Neutrophil (primary cell): Measurements from ENCODE around the gene FSD1.

Experiments
- H3K27ac ChIP-seq: fragments of 200-600 bp; sonication (generic); 2 replicates; pipeline ENCODE4 v1.5.1; 2016; ENCODE audit warnings: mild to moderate bottlenecking, moderate library complexity
- H3K27me3 ChIP-seq: fragments of 200-600 bp; sonication (generic); 2 replicates; pipeline ENCODE4 v1.6.0; 2016; ENCODE audit warnings: mild to moderate bottlenecking
- H3K36me3 ChIP-seq: fragments of 200-600 bp; sonication (generic); 2 replicates; pipeline ENCODE4 v1.5.1; 2017
- H3K4me1 ChIP-seq, 2 experiments: fragments of 200-600 bp in 1 of 2; sonication (generic) in 1 of 2; 1 replicate in 1 of 2; 2 replicates in 1 of 2; pipeline versions ENCODE4 v1.5.1 to v1.6.1; 2013 to 2016; ENCODE audit warnings: low read depth in 1 of 2, low read length in 1 of 2, mild to moderate bottlenecking in 1 of 2, moderate library complexity in 1 of 2; ENCODE audit not compliant: control insufficient read depth in 1 of 2, insufficient read depth in 1 of 2
- H3K4me3 ChIP-seq, 2 experiments: fragments of 200-600 bp in 1 of 2; sonication (generic) in 1 of 2; 1 replicate in 1 of 2; 2 replicates in 1 of 2; pipeline ENCODE4 v1.5.1; 2013 to 2016; ENCODE audit warnings: low read depth in 1 of 2, low read length in 1 of 2, mild to moderate bottlenecking in 1 of 2, moderate library complexity in 1 of 2
- H3K9me3 ChIP-seq: fragments of 200-600 bp; sonication (generic); 2 replicates; pipeline ENCODE4 v1.5.1; 2016
- CTCF ChIP-seq: fragments of 200-600 bp; sonication (generic); IDR thresholded peaks from 2 replicates; pipeline ENCODE4 v1.5.1; 2016; ENCODE audit warnings: antibody characterized with exemption

The FSD1 gene

DNA sequence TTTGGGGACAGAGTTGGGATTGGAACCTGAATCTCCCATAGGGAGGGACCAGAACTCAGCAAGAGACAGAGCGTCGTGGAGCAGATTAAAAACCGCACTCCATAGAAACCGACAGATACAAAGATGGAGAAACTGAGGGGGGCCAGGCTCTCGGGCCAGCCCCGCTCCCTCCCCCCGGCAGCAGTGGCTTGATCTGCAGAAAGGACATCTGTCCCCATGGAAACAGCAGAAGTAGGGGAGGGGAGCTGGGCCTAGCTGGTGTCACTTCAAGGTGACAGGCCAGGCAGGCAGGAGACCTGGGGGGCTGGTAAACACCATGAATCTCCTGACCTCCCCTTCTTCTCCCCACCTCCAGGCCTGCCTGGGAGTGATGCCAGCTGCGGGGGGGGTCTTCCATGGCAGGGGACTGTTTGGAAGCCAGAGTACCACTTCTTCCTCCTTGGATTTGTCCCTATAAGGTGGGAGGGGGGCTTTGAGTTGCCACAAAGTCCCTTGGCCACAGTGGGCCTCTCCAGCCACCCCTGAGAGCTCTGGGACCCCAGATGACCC lies 13.1 kb upstream of the FSD1 start:
- no peaks in the 10 kb centered on the region for H3K4me1 ChIP-seq
- no peak overlapping the region for H3K27ac ChIP-seq
- no peaks in the 10 kb centered on the region for H3K36me3 ChIP-seq
- H3K4me3 ChIP-seq = no peak overlapping the region
- no peaks in the 10 kb centered on the region for H3K9me3 ChIP-seq
- TF ChIP-seq CTCF = no peak
- H3K27me3 ChIP-seq = no peaks in the 10 kb centered on the region

GRCh38 chr19:4292515-4292914 lies 11.9 kb upstream of the FSD1 start:
- H3K27me3 ChIP-seq = no peaks in the 10 kb centered on the region
- no peaks in the 10 kb centered on the region for H3K36me3 ChIP-seq
- TF ChIP-seq CTCF = no peak
- H3K4me3 ChIP-seq = no peak overlapping the region
- H3K4me1 ChIP-seq = no peaks in the 10 kb centered on the region
- no peaks in the 10 kb centered on the region for H3K9me3 ChIP-seq
- H3K27ac ChIP-seq = no peak overlapping the region

DNA sequence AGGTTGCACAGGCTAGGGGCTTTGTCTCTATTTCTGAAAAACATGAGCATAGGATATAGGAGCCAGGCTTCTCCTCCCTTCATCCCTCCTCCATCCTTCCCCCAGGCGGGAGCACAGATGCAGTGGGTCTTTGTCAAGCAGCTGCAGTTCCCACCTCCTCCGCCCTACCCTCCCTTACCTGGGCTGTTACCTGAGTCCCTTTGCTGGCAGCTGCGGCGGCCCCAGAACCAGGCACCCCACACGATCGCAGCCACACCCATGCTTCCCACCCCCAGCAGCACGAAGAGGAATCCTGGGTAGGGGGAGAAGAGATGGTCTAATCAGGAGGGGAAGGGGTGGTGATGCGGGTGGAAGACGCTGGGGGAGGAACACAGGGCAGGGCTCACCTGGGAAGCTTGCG lies 10.0 kb upstream of the FSD1 start:
- no peak for TF ChIP-seq CTCF
- Histone ChIP-seq H3K36me3 (no peaks in the 10 kb centered on the region), H3K9me3 (no peaks in the 10 kb centered on the region), H3K4me1 (no peaks in the 10 kb centered on the region), H3K27me3 (no peaks in the 10 kb centered on the region), H3K27ac (no peak overlapping the region), H3K4me3 (no peak overlapping the region)

DNA sequence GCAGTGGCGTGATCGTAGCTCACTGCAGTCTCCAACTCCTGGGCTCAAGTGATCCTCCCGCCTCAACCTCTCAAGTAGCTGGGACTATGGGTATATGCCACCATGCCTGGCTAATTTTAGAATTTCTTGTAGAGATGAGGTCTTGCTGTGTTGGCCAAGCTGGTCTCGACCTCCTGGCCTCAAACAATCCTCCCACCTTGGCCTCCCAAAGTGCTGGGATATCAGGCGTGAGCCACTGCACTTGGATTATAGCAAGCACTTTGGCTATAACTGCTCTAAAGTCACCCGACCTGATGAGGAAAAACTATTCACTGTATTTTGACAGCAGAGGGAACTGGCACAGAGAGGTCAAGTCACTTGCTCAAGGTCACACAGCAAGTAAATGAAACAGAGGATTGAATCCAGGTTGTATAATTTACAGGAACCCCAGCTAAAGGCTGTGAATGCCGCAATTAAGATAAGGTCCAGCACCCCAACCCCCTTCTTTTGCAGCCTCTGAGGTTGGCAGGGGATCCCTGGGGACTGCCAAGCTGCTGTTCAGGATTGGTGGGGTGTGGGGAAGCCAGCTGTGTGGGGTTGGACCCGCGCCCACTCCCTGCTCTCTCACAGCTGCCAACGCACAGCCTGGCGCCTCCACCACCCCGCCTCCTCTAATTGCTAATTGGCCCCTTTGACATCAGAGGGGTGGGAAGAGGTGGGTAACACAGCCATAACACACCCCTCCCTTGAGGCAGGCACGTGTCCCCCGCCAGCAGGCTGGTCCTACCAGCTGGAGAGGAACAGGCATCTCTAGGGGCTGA lies 8.2 kb upstream of the FSD1 start:
- Histone ChIP-seq H3K36me3 (no peaks in the 10 kb centered on the region), H3K4me1 (no peaks in the 10 kb centered on the region), H3K9me3 (no peaks in the 10 kb centered on the region), H3K27ac (no peak overlapping the region), H3K4me3 (no peak overlapping the region), H3K27me3 (no peaks in the 10 kb centered on the region)
- no peak for TF ChIP-seq CTCF

GRCh38 chr19:4297901-4298809 lies 6.2 kb upstream of the FSD1 start:
- Histone ChIP-seq H3K9me3 (no peaks in the 10 kb centered on the region), H3K27me3 (peaks cover 12% of the 10 kb centered on the region), H3K27ac (no peak overlapping the region), H3K36me3 (no peaks in the 10 kb centered on the region), H3K4me3 (no peak overlapping the region), H3K4me1 (no peaks in the 10 kb centered on the region)
- TF ChIP-seq CTCF = no peak
